GM19463 (cell line): ENCODE data around the gene SETDB1.
"Not testable (repeated sequence)": the region's sequence is repeated elsewhere in the genome, so short reads cannot be mapped to it uniquely, and the experiment has no call there.

Experiments used
- ATAC-seq: cut with Tn5 transposase; IDR thresholded peaks from one replicate; pipeline ENCODE4 v1.9.1; 2021; ENCODE audit warnings: mild to moderate bottlenecking, moderate library complexity; ENCODE audit not compliant: unreplicated experiment

The SETDB1 gene

GRCh38 chr1:150928775-150929174, 2.6 kb downstream of the SETDB1 start:
- ATAC-seq = not testable (repeated sequence)

- no peak for ATAC-seq
Measured at GRCh38 chr1:150931773-150932172, 5.6 kb downstream of the SETDB1 start.

GRCh38 chr1:150944856-150945255, 18.7 kb downstream of the SETDB1 start:
- ATAC-seq = no peak

GRCh38 chr1:150954708-150955107, 28.5 kb downstream of the SETDB1 start:
- ATAC-seq = no peak

GRCh38 chr1:150955280-150955679, 29.1 kb downstream of the SETDB1 start:
- ATAC-seq = no peak

- ATAC-seq = no peak
Measured at GRCh38 chr1:150957666-150958065, 31.5 kb downstream of the SETDB1 start.

- ATAC-seq = no peak
Measured at GRCh38 chr1:150960646-150961045, 34.5 kb downstream of the SETDB1 start.

GRCh38 chr1:150961756-150962155, 35.6 kb downstream of the SETDB1 start:
- no peak for ATAC-seq

- ATAC-seq = no peak
Measured at GRCh38 chr1:150963321-150964163, 37.4 kb downstream of the SETDB1 start.

GRCh38 chr1:150964164-150964489, 38.0 kb downstream of the SETDB1 start:
- no peak for ATAC-seq

- no peak for ATAC-seq
Measured at GRCh38 chr1:150965605-150966004, 39.4 kb downstream of the SETDB1 start.

- no peak for ATAC-seq
Measured at GRCh38 chr1:150966011-150966410, 39.8 kb downstream of the SETDB1 start.

- ATAC-seq = no peak
Measured at GRCh38 chr1:150967936-150968335, 41.8 kb downstream of the SETDB1 start.

GRCh38 chr1:150968491-150968890, 42.3 kb downstream of the SETDB1 start:
- no peak for ATAC-seq

- ATAC-seq = no peak
Measured at GRCh38 chr1:150969626-150970025, 43.5 kb downstream of the SETDB1 start.

- no peak for ATAC-seq
Measured at GRCh38 chr1:150970808-150971582, 44.8 kb downstream of the SETDB1 start.

- no peak for ATAC-seq
Measured at GRCh38 chr1:150971583-150972416, 45.6 kb downstream of the SETDB1 start.

GRCh38 chr1:150972417-150972940, 46.3 kb downstream of the SETDB1 start:
- no peak for ATAC-seq

GRCh38 chr1:150973258-150973835, 47.2 kb downstream of the SETDB1 start:
- ATAC-seq = no peak

- ATAC-seq = peak; percentile 44
Measured at GRCh38 chr1:150973836-150974579, 47.8 kb downstream of the SETDB1 start.
